Liver (tissue), 3 donors: ENCODE results near the gene UNC13C.

ENCODE experiments used
- CTCF ChIP-seq: fragments of 150-350 bp; IDR thresholded peaks from 2 replicates; pipeline ENCODE4 v1.5.1; 2017; ENCODE audit warnings: improper control_type of control experiment, low read depth, low read length; ENCODE audit not compliant: missing input control
- EGR1 ChIP-seq, 2 donors: IDR thresholded peaks; 2 replicates each; pipeline ENCODE4 v1.6.1; 2016 to 2018; ENCODE audit warnings: antibody characterized with exemption in 2 of 2, low read depth in 2 of 2
- FOXA1 ChIP-seq: IDR thresholded peaks from 2 replicates; pipeline ENCODE4 v1.6.1; 2016; ENCODE audit warnings: antibody characterized with exemption
- GABPA ChIP-seq, 2 donors: IDR thresholded peaks in 1 of 2; conservative IDR thresholded peaks in 1 of 2; 2 replicates each; pipeline ENCODE4 v1.6.1; 2016; ENCODE audit warnings: antibody characterized with exemption in 2 of 2, mild to moderate bottlenecking in 1 of 2, moderate library complexity in 1 of 2
- HNF4G ChIP-seq: IDR thresholded peaks from 2 replicates; pipeline ENCODE4 v1.6.1; 2016; ENCODE audit warnings: antibody characterized with exemption
- JUND ChIP-seq, 2 donors: IDR thresholded peaks; 2 replicates each; pipeline ENCODE4 v1.6.1; 2016; ENCODE audit warnings: antibody characterized with exemption in 2 of 2
- RAD21 ChIP-seq, 2 donors: IDR thresholded peaks; 2 replicates each; pipeline ENCODE4 v1.6.1; 2016; ENCODE audit warnings: antibody characterized with exemption in 2 of 2, mild to moderate bottlenecking in 2 of 2
- REST ChIP-seq: IDR thresholded peaks from 2 replicates; pipeline ENCODE4 v1.6.1; 2016; ENCODE audit warnings: antibody characterized with exemption, mild to moderate bottlenecking
- RXRA ChIP-seq, 2 donors: IDR thresholded peaks; 2 replicates each; pipeline ENCODE4 v1.6.1; 2017 to 2018; ENCODE audit warnings: antibody characterized with exemption in 2 of 2, mild to moderate bottlenecking in 1 of 2
- SP1 ChIP-seq: IDR thresholded peaks from 2 replicates; pipeline ENCODE4 v1.6.1; 2018; ENCODE audit warnings: antibody characterized with exemption, mild to moderate bottlenecking
- TAF1 ChIP-seq: conservative IDR thresholded peaks from 2 replicates; pipeline ENCODE4 v1.6.1; 2016; ENCODE audit warnings: antibody characterized with exemption, mild to moderate bottlenecking
- TF ChIP-seq, protein P1 (sequence below): IDR thresholded peaks from 2 replicates; pipeline ENCODE4 v1.6.1; 2016; ENCODE audit warnings: antibody characterized with exemption
- TF ChIP-seq, protein P2 (sequence below): IDR thresholded peaks from 2 replicates; pipeline ENCODE4 v1.6.1; 2016; ENCODE audit warnings: antibody characterized with exemption
- TF ChIP-seq, protein P3 (sequence below): IDR thresholded peaks from 2 replicates; pipeline ENCODE4 v1.6.1; 2016; ENCODE audit warnings: antibody characterized with exemption
- donor health status: healthy.
- donor health status: healthy.

GRCh38 chr15:54120949-54121463 lies 142.8 kb downstream of the UNC13C start:
- TF ChIP-seq HNF4G (no peak), GABPA (IDR thresholded peaks at IDR 0.05 in 1 of 2, conservative IDR thresholded peaks at IDR 0.05 in 1 of 2) (no peak), CTCF (no peak), EGR1 (IDR thresholded peaks at IDR 0.05; ENCODE audit: low read depth in 2 of 2) (no peak), TAF1 (no peak), FOXA1 (no peak), REST (no peak), SP1 (no peak), JUND (IDR thresholded peaks at IDR 0.05) (no peak), RXRA (IDR thresholded peaks at IDR 0.05) (no peak), RAD21 (IDR thresholded peaks at IDR 0.05) (no peak)
- TF ChIP-seq, protein P1, sequence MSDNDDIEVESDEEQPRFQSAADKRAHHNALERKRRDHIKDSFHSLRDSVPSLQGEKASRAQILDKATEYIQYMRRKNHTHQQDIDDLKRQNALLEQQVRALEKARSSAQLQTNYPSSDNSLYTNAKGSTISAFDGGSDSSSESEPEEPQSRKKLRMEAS = no peak
- TF ChIP-seq, protein P2, sequence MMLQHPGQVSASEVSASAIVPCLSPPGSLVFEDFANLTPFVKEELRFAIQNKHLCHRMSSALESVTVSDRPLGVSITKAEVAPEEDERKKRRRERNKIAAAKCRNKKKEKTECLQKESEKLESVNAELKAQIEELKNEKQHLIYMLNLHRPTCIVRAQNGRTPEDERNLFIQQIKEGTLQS = no peak
- TF ChIP-seq, protein P3, sequence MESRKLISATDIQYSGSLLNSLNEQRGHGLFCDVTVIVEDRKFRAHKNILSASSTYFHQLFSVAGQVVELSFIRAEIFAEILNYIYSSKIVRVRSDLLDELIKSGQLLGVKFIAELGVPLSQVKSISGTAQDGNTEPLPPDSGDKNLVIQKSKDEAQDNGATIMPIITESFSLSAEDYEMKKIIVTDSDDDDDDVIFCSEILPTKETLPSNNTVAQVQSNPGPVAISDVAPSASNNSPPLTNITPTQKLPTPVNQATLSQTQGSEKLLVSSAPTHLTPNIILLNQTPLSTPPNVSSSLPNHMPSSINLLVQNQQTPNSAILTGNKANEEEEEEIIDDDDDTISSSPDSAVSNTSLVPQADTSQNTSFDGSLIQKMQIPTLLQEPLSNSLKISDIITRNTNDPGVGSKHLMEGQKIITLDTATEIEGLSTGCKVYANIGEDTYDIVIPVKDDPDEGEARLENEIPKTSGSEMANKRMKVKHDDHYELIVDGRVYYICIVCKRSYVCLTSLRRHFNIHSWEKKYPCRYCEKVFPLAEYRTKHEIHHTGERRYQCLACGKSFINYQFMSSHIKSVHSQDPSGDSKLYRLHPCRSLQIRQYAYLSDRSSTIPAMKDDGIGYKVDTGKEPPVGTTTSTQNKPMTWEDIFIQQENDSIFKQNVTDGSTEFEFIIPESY = no peak
